Gastrocnemius medialis (tissue), 4 donors: ENCODE results near the gene RB1. TPM values are rescaled to one million over a fixed set of nuclear protein-coding genes. Genes with fewer than 3 reads are reported as not detected.
A peak's percentile ranks its signal among the peaks of the same experiment; 100 is the strongest.

ENCODE experiments used
- ATAC-seq, 2 donors: fragments of 150-250 bp; one replicate each; pipeline ENCODE4 v1.9.1; 2016
- DNase-seq, 2 donors: peaks; one replicate each; pipeline ENCODE4 v3.0.0-alpha.2; 2019
- H3K27ac ChIP-seq, 4 donors: fragments of 200-600 bp; sonication (generic); 1 replicate in 1 of 4; 2 replicates in 3 of 4; pipeline ENCODE4 v1.5.1; 2016 to 2018; ENCODE audit warnings: mild to moderate bottlenecking in 2 of 4, moderate library complexity in 1 of 4
- H3K27me3 ChIP-seq, 3 donors: fragments of 200-600 bp; sonication (generic) in 2 of 3; 1 replicate in 1 of 3; 2 replicates in 2 of 3; pipeline versions ENCODE4 v1.5.1 to v1.6.0; 2016 to 2019; ENCODE audit warnings: mild to moderate bottlenecking in 1 of 3, moderate library complexity in 1 of 3
- H3K36me3 ChIP-seq, 2 donors: fragments of 200-600 bp; sonication (generic) in 1 of 2; one replicate each; pipeline ENCODE4 v1.5.1; 2017 to 2018
- H3K4me1 ChIP-seq, 2 donors: fragments of 200-600 bp; sonication (generic) in 1 of 2; one replicate each; pipeline ENCODE4 v1.5.1; 2016 to 2017; ENCODE audit warnings: mild to moderate bottlenecking in 2 of 2
- H3K4me3 ChIP-seq, 4 donors: fragments of 200-600 bp; sonication (generic) in 3 of 4; 1 replicate in 1 of 4; 2 replicates in 3 of 4; pipeline ENCODE4 v1.5.1; 2016 to 2019; ENCODE audit warnings: mild to moderate bottlenecking in 2 of 4
- H3K9me3 ChIP-seq, 3 donors: fragments of 200-600 bp; sonication (generic) in 2 of 3; 1 replicate in 1 of 3; 2 replicates in 2 of 3; pipeline ENCODE4 v1.5.1; 2016 to 2019
- POLR2A ChIP-seq, 2 donors: fragments of 450-650 bp; IDR thresholded peaks; one replicate each; pipeline ENCODE4 v1.6.1; 2017; ENCODE audit warnings: antibody characterized with exemption in 2 of 2, mild to moderate bottlenecking in 2 of 2, moderate library complexity in 2 of 2
- in situ Hi-C, 4 donors: fragments of 200-750 bp; cut with MboI; loops; one replicate each; pipeline versions ENCODE4 v1.15.0 to v1.8.0; 2017; ENCODE audit warnings: low sequenced_read_pairs in 4 of 4
- intact Hi-C: fragments of 100-400 bp; cut with DNase I; formaldehyde crosslinking; loops from one replicate; pipeline ENCODE4 v1.15.1; 2023; ENCODE audit warnings: low total_unique reads
- total RNA-seq, 4 donors: library from RNA; depleted of rRNA; stranded (reverse); fragments of >200 nt; gene quantifications; one replicate each; pipeline versions ENCODE4 v1.1.0 to v1.2.3, GENCODE V29; 2016
- TF ChIP-seq, protein P1 (sequence below), 5 experiments: fragments of 450-650 bp in 3 of 5; fragments of 200-600 bp in 2 of 5; sonication (generic) in 2 of 5; IDR thresholded peaks in 4 of 5; conservative IDR thresholded peaks in 1 of 5; 1 replicate in 4 of 5; 2 replicates in 1 of 5; pipeline ENCODE4 v1.5.1; 2016 to 2019; ENCODE audit warnings: antibody characterized with exemption in 5 of 5, mild to moderate bottlenecking in 3 of 5, moderate library complexity in 3 of 5

The RB1 gene
- total RNA-seq = 10 to 100 TPM; 29.3 to 45.6 (median 33.2) TPM

DNA sequence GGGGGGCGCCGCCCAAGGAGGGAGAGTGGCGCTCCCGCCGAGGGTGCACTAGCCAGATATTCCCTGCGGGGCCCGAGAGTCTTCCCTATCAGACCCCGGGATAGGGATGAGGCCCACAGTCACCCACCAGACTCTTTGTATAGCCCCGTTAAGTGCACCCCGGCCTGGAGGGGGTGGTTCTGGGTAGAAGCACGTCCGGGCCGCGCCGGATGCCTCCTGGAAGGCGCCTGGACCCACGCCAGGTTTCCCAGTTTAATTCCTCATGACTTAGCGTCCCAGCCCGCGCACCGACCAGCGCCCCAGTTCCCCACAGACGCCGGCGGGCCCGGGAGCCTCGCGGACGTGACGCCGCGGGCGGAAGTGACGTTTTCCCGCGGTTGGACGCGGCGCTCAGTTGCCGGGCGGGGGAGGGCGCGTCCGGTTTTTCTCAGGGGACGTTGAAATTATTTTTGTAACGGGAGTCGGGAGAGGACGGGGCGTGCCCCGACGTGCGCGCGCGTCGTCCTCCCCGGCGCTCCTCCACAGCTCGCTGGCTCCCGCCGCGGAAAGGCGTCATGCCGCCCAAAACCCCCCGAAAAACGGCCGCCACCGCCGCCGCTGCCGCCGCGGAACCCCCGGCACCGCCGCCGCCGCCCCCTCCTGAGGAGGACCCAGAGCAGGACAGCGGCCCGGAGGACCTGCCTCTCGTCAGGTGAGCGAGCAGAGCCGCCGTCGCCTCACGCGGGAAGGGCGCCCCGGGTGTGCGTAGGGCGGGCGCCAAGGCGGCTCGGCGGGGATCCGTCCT lies at the start of gene RB1:
Gene RB1, plus strand, starts transcription at position 393 of the 784 bp plus-strand sequence. Its CDS starts 162 bp downstream, at position 555.
- intact Hi-C loops (loop anchor here (1.0 to 5.0 kb wide), 4 partner anchors 70 to 229 kb away; partner anchors contain the start of genes ITM2B, MED4 and RCBTB2), in situ Hi-C loops (loop anchor here in 2 of 4 donors (5.0 to 10.0 kb wide), 4 partner anchors 66 to 209 kb away; partner anchors contain the start of genes ITM2B (in 1 of the 2) and MED4 (in 1 of the 2))
- ATAC-seq (peak; percentile 93 to 94), DNase-seq (peak; percentile 81 to 88)
- H3K36me3 ChIP-seq = peaks cover 0 to 10% of the 10 kb centered on the region in 2 donors
- H3K27me3 ChIP-seq = no peaks in the 10 kb centered on the region
- H3K9me3 ChIP-seq = no peaks in the 10 kb centered on the region
- TF ChIP-seq, protein P1, sequence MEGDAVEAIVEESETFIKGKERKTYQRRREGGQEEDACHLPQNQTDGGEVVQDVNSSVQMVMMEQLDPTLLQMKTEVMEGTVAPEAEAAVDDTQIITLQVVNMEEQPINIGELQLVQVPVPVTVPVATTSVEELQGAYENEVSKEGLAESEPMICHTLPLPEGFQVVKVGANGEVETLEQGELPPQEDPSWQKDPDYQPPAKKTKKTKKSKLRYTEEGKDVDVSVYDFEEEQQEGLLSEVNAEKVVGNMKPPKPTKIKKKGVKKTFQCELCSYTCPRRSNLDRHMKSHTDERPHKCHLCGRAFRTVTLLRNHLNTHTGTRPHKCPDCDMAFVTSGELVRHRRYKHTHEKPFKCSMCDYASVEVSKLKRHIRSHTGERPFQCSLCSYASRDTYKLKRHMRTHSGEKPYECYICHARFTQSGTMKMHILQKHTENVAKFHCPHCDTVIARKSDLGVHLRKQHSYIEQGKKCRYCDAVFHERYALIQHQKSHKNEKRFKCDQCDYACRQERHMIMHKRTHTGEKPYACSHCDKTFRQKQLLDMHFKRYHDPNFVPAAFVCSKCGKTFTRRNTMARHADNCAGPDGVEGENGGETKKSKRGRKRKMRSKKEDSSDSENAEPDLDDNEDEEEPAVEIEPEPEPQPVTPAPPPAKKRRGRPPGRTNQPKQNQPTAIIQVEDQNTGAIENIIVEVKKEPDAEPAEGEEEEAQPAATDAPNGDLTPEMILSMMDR (IDR thresholded peaks at IDR 0.05 in 4 of 5, conservative IDR thresholded peaks at IDR 0.05 in 1 of 5) = peak in 1 of 5 experiments; percentile 8
- TF ChIP-seq POLR2A (IDR thresholded peaks at IDR 0.05) = peak; percentile 97
- peak within 1 kb of the TSS; percentile 82 to 98 (median 92) for H3K4me3 ChIP-seq
- H3K27ac ChIP-seq = peak within 1 kb of the TSS; percentile 94 to 99 (median 99)
- peaks cover 13 to 23% of the 10 kb centered on the region in 2 donors for H3K4me1 ChIP-seq

DNA sequence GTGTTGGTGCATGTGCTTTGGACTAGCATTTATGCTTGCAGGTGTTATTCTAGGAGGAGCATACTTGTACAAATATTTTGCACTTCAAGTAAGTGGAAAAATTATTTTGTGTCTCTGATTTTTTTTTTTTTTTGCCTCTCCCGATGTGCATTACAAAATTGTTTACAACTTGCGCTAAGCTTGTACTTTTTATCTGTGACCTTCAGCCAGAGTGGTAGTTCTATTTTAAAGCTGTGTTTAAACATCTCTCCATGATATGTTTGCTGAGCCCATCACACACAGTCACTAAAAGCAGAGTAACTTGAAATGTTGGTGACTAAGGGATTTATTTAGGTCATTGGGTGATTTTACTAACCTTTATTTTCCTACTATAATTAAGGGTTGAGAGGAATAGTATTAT lies 49.7 kb upstream of the RB1 start:
- intact Hi-C loops = no loop called here
- no peak for TF ChIP-seq POLR2A (IDR thresholded peaks at IDR 0.05)
- TF ChIP-seq, protein P1 (IDR thresholded peaks at IDR 0.05 in 4 of 5, conservative IDR thresholded peaks at IDR 0.05 in 1 of 5) = no peak
- in situ Hi-C loops = no loop called here
- H3K27ac ChIP-seq = peak overlapping the region in 2 of 4 donors; percentile 8 to 20
- H3K4me1 ChIP-seq = peaks cover 24 to 30% of the 10 kb centered on the region in 2 donors
- no peaks in the 10 kb centered on the region for H3K27me3 ChIP-seq
- H3K9me3 ChIP-seq = no peaks in the 10 kb centered on the region
- H3K4me3 ChIP-seq = no peak overlapping the region
- ATAC-seq (no peak), DNase-seq (no peak)
- peaks cover 0 to 48% of the 10 kb centered on the region in 2 donors for H3K36me3 ChIP-seq

- TF ChIP-seq POLR2A (IDR thresholded peaks at IDR 0.05) = no peak
- TF ChIP-seq, protein P1 (IDR thresholded peaks at IDR 0.05 in 4 of 5, conservative IDR thresholded peaks at IDR 0.05 in 1 of 5) = no peak
- intact Hi-C loops (no loop called here), in situ Hi-C loops (no loop called here)
- Histone ChIP-seq H3K36me3 (peaks cover 0 to 61% of the 10 kb centered on the region in 2 donors), H3K4me1 (peaks cover 24 to 30% of the 10 kb centered on the region in 2 donors), H3K9me3 (no peaks in the 10 kb centered on the region), H3K27ac (no peak overlapping the region), H3K27me3 (no peaks in the 10 kb centered on the region), H3K4me3 (no peak overlapping the region)
- no peak for ATAC-seq
- DNase-seq = no peak
Observed at GRCh38 chr13:48255090-48255489, 48.5 kb upstream of the RB1 start.

DNA sequence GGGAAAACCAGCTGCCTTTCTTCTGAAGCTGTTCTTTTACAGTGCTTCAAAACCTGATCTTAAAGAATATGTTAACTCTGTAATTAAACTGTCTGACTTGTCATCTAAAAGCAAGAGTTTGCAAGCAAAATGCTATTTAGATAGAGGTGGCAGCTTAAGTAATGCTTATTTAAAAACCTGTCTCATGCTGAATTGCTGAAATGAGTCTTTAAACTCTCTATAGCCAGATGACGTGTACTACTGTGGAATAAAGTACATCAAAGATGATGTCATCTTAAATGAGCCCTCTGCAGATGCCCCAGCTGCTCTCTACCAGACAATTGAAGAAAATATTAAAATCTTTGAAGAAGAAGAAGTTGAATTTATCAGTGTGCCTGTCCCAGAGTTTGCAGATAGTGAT lies 47.6 kb upstream of the RB1 start:
- H3K36me3 ChIP-seq = peaks cover 0 to 68% of the 10 kb centered on the region in 2 donors
- no peak for ATAC-seq
- no peak overlapping the region for H3K27ac ChIP-seq
- peaks cover 18 to 27% of the 10 kb centered on the region in 2 donors for H3K4me1 ChIP-seq
- no peak for DNase-seq
- no peaks in the 10 kb centered on the region for H3K9me3 ChIP-seq
- TF ChIP-seq, protein P1 (IDR thresholded peaks at IDR 0.05 in 4 of 5, conservative IDR thresholded peaks at IDR 0.05 in 1 of 5) = no peak
- no peak for TF ChIP-seq POLR2A (IDR thresholded peaks at IDR 0.05)
- H3K27me3 ChIP-seq = no peaks in the 10 kb centered on the region
- no peak overlapping the region for H3K4me3 ChIP-seq
- intact Hi-C loops = no loop called here
- in situ Hi-C loops = no loop called here
